ENCODE measurements around the gene UCN3.

Gene UCN3

DNA sequence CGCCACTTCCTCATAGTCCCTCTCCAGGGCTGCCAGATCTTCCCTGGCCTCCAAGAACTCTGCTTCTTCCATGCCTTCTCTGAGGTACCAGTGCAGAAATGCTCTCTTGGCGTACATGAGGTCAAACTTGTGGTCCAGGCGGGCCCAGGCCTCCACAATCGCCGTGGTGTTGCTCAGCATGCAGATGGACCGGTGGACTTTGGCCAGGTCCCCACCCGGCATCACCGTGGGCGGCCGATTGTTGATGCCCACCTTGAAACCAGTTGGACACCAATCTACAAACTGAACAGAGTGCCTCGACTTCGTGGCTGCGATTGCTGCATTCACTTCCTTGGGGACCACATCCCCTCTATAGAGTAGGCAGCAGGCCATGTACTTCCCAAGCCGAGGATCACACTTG, 28.8 kb downstream of the UCN3 start:
- DNase-seq (ENCODE audit: low read depth), result no peak
- no peak overlapping the region for H3K4me3 ChIP-seq (ENCODE audit: low read depth, low read length)
- no peak for TF ChIP-seq MYC (IDR thresholded peaks at IDR 0.05; ENCODE audit: low read depth, low read length)
- TF ChIP-seq, protein P1, sequence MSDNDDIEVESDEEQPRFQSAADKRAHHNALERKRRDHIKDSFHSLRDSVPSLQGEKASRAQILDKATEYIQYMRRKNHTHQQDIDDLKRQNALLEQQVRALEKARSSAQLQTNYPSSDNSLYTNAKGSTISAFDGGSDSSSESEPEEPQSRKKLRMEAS (IDR thresholded peaks at IDR 0.05; ENCODE audit: low read depth, low read length), result no peak
- TF ChIP-seq, protein P2, sequence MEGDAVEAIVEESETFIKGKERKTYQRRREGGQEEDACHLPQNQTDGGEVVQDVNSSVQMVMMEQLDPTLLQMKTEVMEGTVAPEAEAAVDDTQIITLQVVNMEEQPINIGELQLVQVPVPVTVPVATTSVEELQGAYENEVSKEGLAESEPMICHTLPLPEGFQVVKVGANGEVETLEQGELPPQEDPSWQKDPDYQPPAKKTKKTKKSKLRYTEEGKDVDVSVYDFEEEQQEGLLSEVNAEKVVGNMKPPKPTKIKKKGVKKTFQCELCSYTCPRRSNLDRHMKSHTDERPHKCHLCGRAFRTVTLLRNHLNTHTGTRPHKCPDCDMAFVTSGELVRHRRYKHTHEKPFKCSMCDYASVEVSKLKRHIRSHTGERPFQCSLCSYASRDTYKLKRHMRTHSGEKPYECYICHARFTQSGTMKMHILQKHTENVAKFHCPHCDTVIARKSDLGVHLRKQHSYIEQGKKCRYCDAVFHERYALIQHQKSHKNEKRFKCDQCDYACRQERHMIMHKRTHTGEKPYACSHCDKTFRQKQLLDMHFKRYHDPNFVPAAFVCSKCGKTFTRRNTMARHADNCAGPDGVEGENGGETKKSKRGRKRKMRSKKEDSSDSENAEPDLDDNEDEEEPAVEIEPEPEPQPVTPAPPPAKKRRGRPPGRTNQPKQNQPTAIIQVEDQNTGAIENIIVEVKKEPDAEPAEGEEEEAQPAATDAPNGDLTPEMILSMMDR (IDR thresholded peaks at IDR 0.05; ENCODE audit: low read depth, low read length), result no peak
- no peak for TF ChIP-seq POLR2A (IDR thresholded peaks at IDR 0.05; ENCODE audit: extremely low read depth, insufficient read length)

DNA sequence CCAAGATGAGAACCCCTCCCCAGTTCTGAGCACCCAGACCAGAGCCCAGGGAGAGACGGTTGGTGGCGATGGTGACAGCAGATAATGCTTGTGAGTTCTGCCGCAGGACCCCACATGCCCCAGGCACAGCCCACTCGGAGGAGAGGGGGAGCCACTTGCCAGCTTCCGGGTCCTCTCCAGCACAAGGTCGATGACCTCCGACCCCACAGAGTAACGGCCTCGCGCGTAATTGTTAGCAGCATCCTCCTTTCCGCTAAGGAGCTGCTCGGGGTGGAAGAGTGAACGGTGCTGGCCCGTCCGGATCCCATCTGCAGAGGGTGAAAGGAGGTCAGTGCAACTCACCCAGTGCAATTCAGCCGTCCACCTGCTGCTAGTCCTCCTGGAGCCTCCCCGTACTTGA, 30.4 kb downstream of the UCN3 start:
- no peak for DNase-seq (ENCODE audit: low read depth)
- H3K4me3 ChIP-seq (ENCODE audit: low read depth, low read length), result no peak overlapping the region
- TF ChIP-seq MYC (IDR thresholded peaks at IDR 0.05; ENCODE audit: low read depth, low read length), result no peak
- TF ChIP-seq POLR2A (IDR thresholded peaks at IDR 0.05; ENCODE audit: extremely low read depth, insufficient read length), result no peak

DNA sequence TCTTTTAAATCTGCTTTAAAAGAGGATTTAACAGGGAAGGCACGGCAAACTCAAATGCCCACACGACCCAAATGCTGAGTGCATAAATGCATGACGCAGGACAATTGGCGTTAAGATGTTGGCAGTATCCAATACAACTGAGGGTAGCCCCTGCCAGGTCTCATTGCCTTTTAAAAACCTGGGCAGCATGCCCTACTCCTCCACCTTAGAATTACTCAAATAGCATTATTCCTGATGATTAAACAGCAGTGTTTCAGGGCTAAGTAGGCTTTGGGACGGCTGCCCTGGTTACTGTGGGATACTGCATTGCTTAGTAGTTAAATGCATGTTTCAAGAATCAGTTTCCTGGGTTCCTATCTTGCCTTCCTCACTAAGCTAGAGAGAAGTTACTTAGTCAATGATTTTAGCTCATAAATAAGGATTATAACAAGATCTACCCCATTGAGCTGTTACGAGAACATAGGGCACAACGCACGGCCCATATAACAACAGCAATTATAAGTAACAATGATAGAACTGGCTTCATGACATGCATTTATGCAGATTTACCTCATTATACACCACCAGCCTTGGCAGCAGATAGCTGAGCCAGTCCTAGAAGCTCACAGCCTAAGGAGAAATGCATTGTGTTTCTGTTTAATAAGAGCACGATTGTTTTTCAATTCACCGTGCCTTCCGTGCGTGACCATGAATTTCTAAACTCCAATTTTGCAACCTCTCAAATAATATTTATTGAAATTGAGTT, 32.0 kb downstream of the UCN3 start:
- H3K4me3 ChIP-seq (ENCODE audit: low read depth, low read length), result no peak overlapping the region
- TF ChIP-seq MYC (IDR thresholded peaks at IDR 0.05; ENCODE audit: low read depth, low read length) (no peak), POLR2A (IDR thresholded peaks at IDR 0.05; ENCODE audit: extremely low read depth, insufficient read length) (no peak)
- TF ChIP-seq, protein P2 (IDR thresholded peaks at IDR 0.05; ENCODE audit: low read depth, low read length), result no peak
- TF ChIP-seq, protein P1 (IDR thresholded peaks at IDR 0.05; ENCODE audit: low read depth, low read length), result no peak
- DNase-seq (ENCODE audit: low read depth), result no peak

DNA sequence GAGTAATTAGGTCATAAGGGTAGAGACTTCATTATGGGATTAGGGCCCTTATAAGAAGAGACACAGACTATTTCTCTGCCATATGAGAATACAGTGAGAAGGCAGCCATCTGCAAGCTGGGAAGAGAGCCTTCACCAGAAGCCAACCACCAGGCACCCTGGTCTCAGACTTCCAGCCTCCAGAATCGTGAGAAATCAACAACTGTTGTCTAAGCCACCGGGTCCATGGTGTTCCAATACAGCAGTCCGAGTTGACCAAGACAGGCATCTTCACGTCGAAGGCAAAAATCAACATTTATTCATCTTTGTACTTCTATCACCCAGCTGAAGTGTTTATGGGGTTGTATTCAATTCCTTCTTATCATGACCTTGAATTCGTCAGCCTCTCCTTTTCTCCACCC, 34.6 kb downstream of the UCN3 start:
- no peak for DNase-seq (ENCODE audit: low read depth)
- TF ChIP-seq, protein P2 (IDR thresholded peaks at IDR 0.05; ENCODE audit: low read depth, low read length), result no peak
- TF ChIP-seq MYC (IDR thresholded peaks at IDR 0.05; ENCODE audit: low read depth, low read length) (no peak), POLR2A (IDR thresholded peaks at IDR 0.05; ENCODE audit: extremely low read depth, insufficient read length) (no peak)
- TF ChIP-seq, protein P1 (IDR thresholded peaks at IDR 0.05; ENCODE audit: low read depth, low read length), result no peak

DNA sequence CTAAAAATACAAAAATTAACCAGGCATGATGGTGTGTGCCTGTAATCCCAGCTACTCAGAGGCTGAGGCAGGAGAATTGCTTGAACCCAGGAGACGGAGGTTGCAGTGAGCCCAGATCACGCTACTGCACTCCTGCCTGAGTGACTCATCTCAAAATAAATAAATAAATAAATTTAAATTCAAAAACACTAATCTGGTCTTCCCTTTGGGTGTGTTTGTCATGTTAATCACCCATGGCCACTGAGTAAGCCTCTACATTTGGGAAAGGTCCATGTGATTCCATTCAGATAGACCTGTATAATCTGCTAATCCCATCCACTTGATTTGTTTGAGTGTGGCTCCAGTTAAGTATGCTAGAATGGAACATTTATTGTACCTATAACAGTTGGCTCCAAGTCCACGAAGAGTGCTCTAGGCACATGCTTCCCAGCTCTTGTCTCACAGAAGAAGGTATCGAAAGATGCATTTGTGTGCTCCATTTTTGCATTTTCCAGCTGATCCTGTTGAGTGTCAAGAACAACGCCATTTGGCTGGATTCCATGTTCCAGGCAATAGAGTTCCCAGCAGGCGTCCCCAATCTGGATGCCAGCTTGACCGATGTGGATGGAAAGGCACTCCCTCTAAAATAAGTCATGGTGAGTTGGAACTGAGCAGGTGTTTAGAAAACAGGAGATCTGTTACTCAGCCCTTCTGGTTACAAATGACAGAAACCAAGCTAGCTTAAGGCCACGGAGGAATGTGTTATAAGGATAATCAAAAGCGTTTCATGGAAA, 35.9 kb downstream of the UCN3 start:
- DNase-seq (ENCODE audit: low read depth), result no peak
- TF ChIP-seq, protein P1 (IDR thresholded peaks at IDR 0.05; ENCODE audit: low read depth, low read length), result no peak
- TF ChIP-seq, protein P2 (IDR thresholded peaks at IDR 0.05; ENCODE audit: low read depth, low read length), result no peak
- no peak for TF ChIP-seq MYC (IDR thresholded peaks at IDR 0.05; ENCODE audit: low read depth, low read length)
- TF ChIP-seq POLR2A (IDR thresholded peaks at IDR 0.05; ENCODE audit: extremely low read depth, insufficient read length), result no peak
- H3K4me3 ChIP-seq (ENCODE audit: low read depth, low read length), result no peak overlapping the region

More for the DNA sequence above, 34.6 kb downstream of the UCN3 start:
- no peak overlapping the region for H3K4me3 ChIP-seq (ENCODE audit: low read depth, low read length)

DNA sequence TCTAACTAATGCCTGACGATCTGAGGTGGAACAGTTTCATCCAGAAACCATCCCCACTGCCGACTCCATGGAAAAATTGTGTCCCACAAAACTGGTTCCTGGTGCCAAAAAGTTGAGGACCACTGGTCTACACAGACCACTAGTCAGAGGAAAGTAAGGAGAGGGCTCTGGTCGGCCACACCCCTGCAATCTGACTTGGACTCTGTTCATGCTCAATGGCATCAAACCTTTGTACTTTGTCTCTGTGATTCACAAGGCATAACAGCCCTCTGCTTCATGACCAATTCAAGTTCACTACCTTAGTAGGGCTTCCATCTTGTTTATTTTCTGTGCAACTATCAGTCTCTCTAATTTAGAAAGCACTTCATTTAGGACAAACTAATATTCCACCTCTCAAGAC, 38.0 kb downstream of the UCN3 start:
- DNase-seq (ENCODE audit: low read depth), result no peak
- no peak overlapping the region for H3K4me3 ChIP-seq (ENCODE audit: low read depth, low read length)
- TF ChIP-seq, protein P1 (IDR thresholded peaks at IDR 0.05; ENCODE audit: low read depth, low read length), result no peak
- no peak for TF ChIP-seq POLR2A (IDR thresholded peaks at IDR 0.05; ENCODE audit: extremely low read depth, insufficient read length)
- TF ChIP-seq MYC (IDR thresholded peaks at IDR 0.05; ENCODE audit: low read depth, low read length), result no peak
- TF ChIP-seq, protein P2 (IDR thresholded peaks at IDR 0.05; ENCODE audit: low read depth, low read length), result no peak
